ENCODE data around the gene PDLIM7.

Gene PDLIM7

GRCh38 chr5:177507596-177508220 lies 10.3 kb upstream of the PDLIM7 start:
- Histone ChIP-seq H3K4me2 (peak overlapping the region; percentile 98), H3K4me1 (peaks cover 78% of the 10 kb centered on the region), H3K27ac (peak overlapping the region; percentile 99), H4K20me1 (peaks cover 45% of the 10 kb centered on the region), H3K27me3 (no peaks in the 10 kb centered on the region), H3K36me3 (peaks cover 79% of the 10 kb centered on the region), H3K9ac (peak overlapping the region; percentile 99), H3K4me3 (peak overlapping the region; percentile 91), H3K9me3 (no peaks in the 10 kb centered on the region)
- TF ChIP-seq Cebpa-rat (IDR thresholded peaks at IDR 0.05), result no peak

GRCh38 chr5:177507165-177507564 lies 9.8 kb upstream of the PDLIM7 start:
- Histone ChIP-seq H3K4me2 (peak overlapping the region; percentile 98), H3K27me3 (no peaks in the 10 kb centered on the region), H3K9ac (peak overlapping the region; percentile 99), H3K9me3 (no peaks in the 10 kb centered on the region), H3K4me3 (peak overlapping the region; percentile 91), H3K27ac (peak overlapping the region; percentile 99), H3K4me1 (peaks cover 78% of the 10 kb centered on the region), H3K36me3 (peaks cover 76% of the 10 kb centered on the region), H4K20me1 (peaks cover 50% of the 10 kb centered on the region)
- TF ChIP-seq Cebpa-rat (IDR thresholded peaks at IDR 0.05), result no peak

- no peak for TF ChIP-seq Cebpa-rat (IDR thresholded peaks at IDR 0.05)
- Histone ChIP-seq H3K9ac (peak overlapping the region; percentile 71), H3K36me3 (peaks cover 63% of the 10 kb centered on the region)
Observed at GRCh38 chr5:177505075-177505474, 7.7 kb upstream of the PDLIM7 start.

GRCh38 chr5:177504086-177505056 lies 7.0 kb upstream of the PDLIM7 start:
- peak overlapping the region; percentile 72 for H3K27ac ChIP-seq
- peak overlapping the region; percentile 98 for H3K4me2 ChIP-seq

More at GRCh38 chr5:177505075-177505474, 7.7 kb upstream of the PDLIM7 start:
- Histone ChIP-seq H3K27me3 (no peaks in the 10 kb centered on the region), H3K4me1 (peaks cover 78% of the 10 kb centered on the region), H3K4me2 (peak overlapping the region; percentile 98), H3K4me3 (peak overlapping the region; percentile 39; the same call in 1 of the 2 replicates), H3K27ac (peak overlapping the region; percentile 72), H4K20me1 (peaks cover 63% of the 10 kb centered on the region), H3K9me3 (no peaks in the 10 kb centered on the region)

GRCh38 chr5:177503351-177504085 lies 6.1 kb upstream of the PDLIM7 start:
- Histone ChIP-seq H3K36me3 (peaks cover 61% of the 10 kb centered on the region), H3K4me2 (peak overlapping the region; percentile 98), H4K20me1 (peaks cover 63% of the 10 kb centered on the region), H3K9ac (peak overlapping the region; percentile 71), H3K27ac (peak overlapping the region; percentile 72), H3K27me3 (no peaks in the 10 kb centered on the region), H3K4me3 (peak overlapping the region; percentile 28; the same call in 1 of the 2 replicates), H3K4me1 (peaks cover 91% of the 10 kb centered on the region), H3K9me3 (no peaks in the 10 kb centered on the region)
- TF ChIP-seq Cebpa-rat (IDR thresholded peaks at IDR 0.05), result no peak

More at GRCh38 chr5:177504086-177505056, 7.0 kb upstream of the PDLIM7 start:
- peak overlapping the region; percentile 39; the same call in 1 of the 2 replicates for H3K4me3 ChIP-seq
- peak overlapping the region; percentile 71 for H3K9ac ChIP-seq
- H3K27me3 ChIP-seq, result no peaks in the 10 kb centered on the region
- H4K20me1 ChIP-seq, result peaks cover 63% of the 10 kb centered on the region
- H3K9me3 ChIP-seq, result no peaks in the 10 kb centered on the region
- peaks cover 63% of the 10 kb centered on the region for H3K36me3 ChIP-seq
- peaks cover 83% of the 10 kb centered on the region for H3K4me1 ChIP-seq
- TF ChIP-seq Cebpa-rat (IDR thresholded peaks at IDR 0.05), result no peak

- Histone ChIP-seq H4K20me1 (peaks cover 63% of the 10 kb centered on the region), H3K27me3 (no peaks in the 10 kb centered on the region), H3K9ac (peak overlapping the region; percentile 71), H3K9me3 (no peaks in the 10 kb centered on the region), H3K4me3 (peak overlapping the region; percentile 28; the same call in 1 of the 2 replicates), H3K36me3 (peaks cover 55% of the 10 kb centered on the region), H3K27ac (peak overlapping the region; percentile 72), H3K4me2 (peak overlapping the region; percentile 98), H3K4me1 (peaks cover 98% of the 10 kb centered on the region)
- TF ChIP-seq Cebpa-rat (IDR thresholded peaks at IDR 0.05), result no peak
Observed at GRCh38 chr5:177502886-177503285, 5.5 kb upstream of the PDLIM7 start.

- peak overlapping the region; percentile 72 for H3K27ac ChIP-seq
- no peaks in the 10 kb centered on the region for H3K27me3 ChIP-seq
- H3K36me3 ChIP-seq, result peaks cover 47% of the 10 kb centered on the region
- H3K4me3 ChIP-seq, result peak overlapping the region; percentile 28; the same call in 1 of the 2 replicates
- peaks cover 64% of the 10 kb centered on the region for H4K20me1 ChIP-seq
- H3K9me3 ChIP-seq, result no peaks in the 10 kb centered on the region
- H3K4me2 ChIP-seq, result peak overlapping the region; percentile 98
- H3K4me1 ChIP-seq, result peaks cover 93% of the 10 kb centered on the region
- peak overlapping the region; percentile 71 for H3K9ac ChIP-seq
- TF ChIP-seq Cebpa-rat (IDR thresholded peaks at IDR 0.05), result no peak
Observed at GRCh38 chr5:177501874-177502678, 4.7 kb upstream of the PDLIM7 start.

- peak overlapping the region; percentile 71 for H3K9ac ChIP-seq
- peak overlapping the region; percentile 72 for H3K27ac ChIP-seq
- H4K20me1 ChIP-seq, result peaks cover 63% of the 10 kb centered on the region
- H3K4me2 ChIP-seq, result peak overlapping the region; percentile 98
- H3K4me1 ChIP-seq, result peaks cover 89% of the 10 kb centered on the region
- no peaks in the 10 kb centered on the region for H3K9me3 ChIP-seq
- TF ChIP-seq Cebpa-rat (IDR thresholded peaks at IDR 0.05), result no peak
- no peaks in the 10 kb centered on the region for H3K27me3 ChIP-seq
- H3K36me3 ChIP-seq, result peaks cover 35% of the 10 kb centered on the region
- H3K4me3 ChIP-seq, result no peak overlapping the region
Observed at GRCh38 chr5:177500685-177501522, 3.5 kb upstream of the PDLIM7 start.

Data from BLaER1 (cell line).